Vagina (tissue), 2 donors: ENCODE measurements around the gene ERN1.

Experiments
- CTCF ChIP-seq, 3 experiments: fragments of 450-650 bp in 2 of 3; fragments of 200-600 bp in 1 of 3; sonication (generic) in 1 of 3; IDR thresholded peaks; one replicate each; pipeline ENCODE4 v1.5.1; 2017 to 2019; ENCODE audit warnings: antibody characterized with exemption in 3 of 3, mild to moderate bottlenecking in 2 of 3, moderate library complexity in 2 of 3
- POLR2A ChIP-seq, 2 donors: fragments of 450-650 bp; IDR thresholded peaks; one replicate each; pipeline ENCODE4 v1.6.1; 2017; ENCODE audit warnings: antibody characterized with exemption in 2 of 2, mild to moderate bottlenecking in 2 of 2, moderate library complexity in 2 of 2
- POLR2AphosphoS5 ChIP-seq, 2 donors: sonication (generic); formaldehyde crosslinking; IDR thresholded peaks; one replicate each; pipeline ENCODE4 v1.9.0; 2017; ENCODE audit warnings: antibody characterized with exemption in 2 of 2, mild to moderate bottlenecking in 2 of 2, low read depth in 1 of 2; ENCODE audit not compliant: insufficient read depth in 1 of 2

GRCh38 chr17:64103391-64104364 is 26.3 kb downstream of the ERN1 start:
- no peak for TF ChIP-seq CTCF (IDR thresholded peaks at IDR 0.05)
- no peak for TF ChIP-seq POLR2A (IDR thresholded peaks at IDR 0.05)
- no peak for TF ChIP-seq POLR2AphosphoS5 (IDR thresholded peaks at IDR 0.05; ENCODE audit: insufficient read depth in 1 of 2, low read depth in 1 of 2)
